ENCODE data around the gene RUSC2. TPM values are rescaled to one million over a fixed set of nuclear protein-coding genes. Genes with fewer than 3 reads are reported as not detected.

The RUSC2 gene
- total and polyA plus RNA-seq, 2 of the 13 experiments (the other 11 are each of a cell fraction or from before 2014, with no cell fraction given) = 2.8 to 3.3 TPM

GRCh38 chr9:35478871-35479270, 11.0 kb upstream of the RUSC2 start:
- H3K9ac ChIP-seq (ENCODE audit: insufficient read depth, low read depth, low read length) = no peak overlapping the region
- intact Hi-C loops (cut with micrococcal nuclease; ENCODE audit: unreplicated experiment) = loop anchor here (10.0 kb wide), 2 partner anchors 64 to 584 kb away; a partner anchor contains a TSS
- no peak for FAIRE-seq
- 0% methylated on average over 1 of the region's 1 CpG for WGBS (ENCODE audit: low lambda C conversion rate)
- TF ChIP-seq ZNF101 (CRISPR knock-in tag; IDR thresholded peaks at IDR 0.05; ENCODE audit: borderline replicate concordance, low read depth) = no peak
- no peak for TF ChIP-seq SNAPC2 (CRISPR knock-in tag; IDR thresholded peaks at IDR 0.05)
- TF ChIP-seq ZBTB21 (CRISPR knock-in tag; IDR thresholded peaks at IDR 0.05) = no peak
- TF ChIP-seq BCL6 (CRISPR knock-in tag; IDR thresholded peaks at IDR 0.05) = no peak
- no peak for TF ChIP-seq ZSCAN9 (CRISPR knock-in tag; IDR thresholded peaks at IDR 0.05; ENCODE audit: borderline replicate concordance)
- TF ChIP-seq EEA1 (CRISPR knock-in tag; IDR thresholded peaks at IDR 0.05; ENCODE audit: borderline replicate concordance) = no peak
- no peak for TF ChIP-seq ZC3H4 (CRISPR knock-in tag; IDR thresholded peaks at IDR 0.05; ENCODE audit: borderline replicate concordance)
- TF ChIP-seq E2F1 (CRISPR knock-in tag; IDR thresholded peaks at IDR 0.05) = no peak
- no peak for TF ChIP-seq HINFP (CRISPR knock-in tag; IDR thresholded peaks at IDR 0.05; ENCODE audit: low read depth)
- no peak for TF ChIP-seq AGO1 (IDR thresholded peaks at IDR 0.05; ENCODE audit: low read depth, low read length, poor library complexity, severe bottlenecking)
- no peak for TF ChIP-seq ZBTB2 (CRISPR knock-in tag; IDR thresholded peaks at IDR 0.05; ENCODE audit: low read depth)
- no peak for TF ChIP-seq ZNF777 (CRISPR knock-in tag; IDR thresholded peaks at IDR 0.05)
- TF ChIP-seq ZNF775 (CRISPR knock-in tag; IDR thresholded peaks at IDR 0.05; ENCODE audit: borderline replicate concordance) = no peak
- TF ChIP-seq ZNF33B (CRISPR knock-in tag; IDR thresholded peaks at IDR 0.05) = no peak
- H3K4me1 ChIP-seq (ENCODE audit: insufficient read depth, low read length) = peaks cover 8% of the 10 kb centered on the region; the same call in 1 of the 2 replicates
- no peak overlapping the region for H3K4me2 ChIP-seq (ENCODE audit: low read depth, low read length)
- no peaks in the 10 kb centered on the region for H3K36me3 ChIP-seq (replicated peaks in 1 of 2; ENCODE audit: control insufficient read depth in 1 of 2, insufficient read depth in 2 of 2, low read length in 2 of 2)
- no peak for ATAC-seq
- H3K27me3 ChIP-seq (ENCODE audit: control insufficient read depth in 1 of 2, insufficient read depth in 2 of 2, low read length in 2 of 2) = peaks cover 0 to 5% of the 10 kb centered on the region in 2 experiments; a peak in 1 of 5 replicates
- no peaks in the 10 kb centered on the region for H4K20me1 ChIP-seq (ENCODE audit: insufficient read depth, low read length)
- no peaks in the 10 kb centered on the region for H3K9me3 ChIP-seq (ENCODE audit: low read length)
- no peak overlapping the region for H3K4me3 ChIP-seq (replicated peaks in 1 of 3; ENCODE audit: insufficient read depth in 1 of 3, low read depth in 2 of 3, low read length in 3 of 3)
- POLR2A ChIA-PET = no interaction called here
- no peak overlapping the region for H3K27ac ChIP-seq (ENCODE audit: extremely low read length, insufficient read depth, low read length)
- no TSS peak for BruUV-seq (replicated peaks)
- CTCF ChIA-PET (ENCODE audit: low intra/inter-chr PET ratio, low total read pairs) = no interaction called here
- no peaks in the 10 kb centered on the region for H3K79me2 ChIP-seq (ENCODE audit: insufficient read depth, low read length)
- no peak overlapping the region for H2AFZ ChIP-seq (ENCODE audit: low read length)
- no peak for DNase-seq (ENCODE audit: low spot score)
- in situ Hi-C loops (cut with HindIII; ENCODE audit: extremely low pct_ligation_motif_present, low pct_unique_long_range_greater_than_20kb) = loop anchor here (5.0 to 10.0 kb wide), 2 partner anchors 284 to 362 kb away; partner anchors contain the start of gene ATOSB
